T-helper 1 cell treated with Interleukin-12 subunit alpha and Interleukin-12 subunit beta and Interleukin-4 antibody, amounts not matched to agents 30 μg/mL and 1 μg/mL, for 36 hours (primary cell): ENCODE data around the gene GRIK4.

Experiments used
- H3K27ac Mint-ChIP-seq: one replicate; pipeline ENCODE4 v1.8.0; 2021; ENCODE audit warnings: mild to moderate bottlenecking, mixed read lengths
- H3K27me3 Mint-ChIP-seq: one replicate; pipeline ENCODE4 v1.8.0; 2021; ENCODE audit warnings: low read depth, mixed read lengths
- H3K36me3 Mint-ChIP-seq: one replicate; pipeline ENCODE4 v1.8.0; 2021; ENCODE audit warnings: low read depth, mixed read lengths
- H3K4me1 Mint-ChIP-seq: one replicate; pipeline ENCODE4 v1.8.0; 2021; ENCODE audit warnings: low read depth, mixed read lengths
- H3K4me3 Mint-ChIP-seq: one replicate; pipeline ENCODE4 v1.8.0; 2021; ENCODE audit warnings: mild to moderate bottlenecking, moderate library complexity, mixed read lengths
- H3K9me3 Mint-ChIP-seq: one replicate; pipeline ENCODE4 v1.8.0; 2021; ENCODE audit warnings: mixed read lengths

The GRIK4 gene

DNA sequence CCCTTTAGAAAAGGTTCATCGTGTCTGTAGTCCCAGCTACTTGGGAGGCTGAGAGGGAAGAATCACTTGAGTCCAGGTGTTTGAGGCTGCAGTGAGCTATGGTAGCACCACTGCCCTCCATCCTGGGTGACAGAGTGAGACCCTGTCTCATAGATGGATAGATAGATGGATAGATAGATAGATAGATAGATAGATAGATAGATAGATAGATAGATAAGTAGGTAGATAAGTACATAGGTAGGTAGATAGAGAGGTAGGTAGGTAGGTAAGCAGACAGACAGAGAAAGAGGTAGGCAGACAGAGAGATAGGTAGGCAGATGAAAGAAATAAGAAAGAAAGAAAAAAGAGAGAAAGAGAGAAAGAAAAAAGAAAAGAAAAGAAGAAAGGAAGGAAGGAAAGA lies 156.4 kb downstream of the GRIK4 start:
- no peak overlapping the region for H3K4me3 Mint-ChIP-seq
- H3K9me3 Mint-ChIP-seq: no peaks in the 10 kb centered on the region
- H3K27me3 Mint-ChIP-seq: peaks cover 4% of the 10 kb centered on the region
- no peaks in the 10 kb centered on the region for H3K36me3 Mint-ChIP-seq
- no peaks in the 10 kb centered on the region for H3K4me1 Mint-ChIP-seq
- H3K27ac Mint-ChIP-seq: no peak overlapping the region

DNA sequence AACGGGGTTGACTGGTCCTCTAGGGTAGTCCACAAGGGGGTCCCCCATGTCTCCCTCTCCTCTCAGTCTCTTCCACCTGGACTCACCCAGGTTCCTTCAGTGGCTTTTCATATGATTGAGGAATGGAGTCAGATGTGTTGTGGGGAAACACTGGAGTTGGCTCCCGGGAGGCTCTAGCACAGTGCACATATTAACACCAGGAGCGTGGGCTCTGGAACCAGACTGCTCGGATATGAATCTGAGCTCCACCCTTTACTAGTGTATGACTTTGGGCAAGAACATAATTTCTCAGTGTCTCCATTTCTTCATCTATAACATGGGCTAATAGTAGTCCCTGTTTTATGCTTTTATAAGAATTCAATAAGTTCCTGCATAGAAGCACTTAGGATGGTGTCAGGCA lies 157.0 kb downstream of the GRIK4 start:
- H3K36me3 Mint-ChIP-seq: no peaks in the 10 kb centered on the region
- peaks cover 6% of the 10 kb centered on the region for H3K27me3 Mint-ChIP-seq
- H3K27ac Mint-ChIP-seq: no peak overlapping the region
- no peaks in the 10 kb centered on the region for H3K9me3 Mint-ChIP-seq
- no peaks in the 10 kb centered on the region for H3K4me1 Mint-ChIP-seq
- no peak overlapping the region for H3K4me3 Mint-ChIP-seq

- H3K27ac Mint-ChIP-seq: no peak overlapping the region
- H3K9me3 Mint-ChIP-seq: no peaks in the 10 kb centered on the region
- H3K4me1 Mint-ChIP-seq: no peaks in the 10 kb centered on the region
- no peaks in the 10 kb centered on the region for H3K36me3 Mint-ChIP-seq
- H3K27me3 Mint-ChIP-seq: peaks cover 6% of the 10 kb centered on the region
- H3K4me3 Mint-ChIP-seq: no peak overlapping the region
Observed at GRCh38 chr11:120674542-120674941, 163.0 kb downstream of the GRIK4 start.

- no peaks in the 10 kb centered on the region for H3K4me1 Mint-ChIP-seq
- no peaks in the 10 kb centered on the region for H3K9me3 Mint-ChIP-seq
- H3K27me3 Mint-ChIP-seq: peaks cover 6% of the 10 kb centered on the region
- no peaks in the 10 kb centered on the region for H3K36me3 Mint-ChIP-seq
- no peak overlapping the region for H3K27ac Mint-ChIP-seq
- H3K4me3 Mint-ChIP-seq: no peak overlapping the region
Observed at GRCh38 chr11:120675171-120675570, 163.6 kb downstream of the GRIK4 start.

DNA sequence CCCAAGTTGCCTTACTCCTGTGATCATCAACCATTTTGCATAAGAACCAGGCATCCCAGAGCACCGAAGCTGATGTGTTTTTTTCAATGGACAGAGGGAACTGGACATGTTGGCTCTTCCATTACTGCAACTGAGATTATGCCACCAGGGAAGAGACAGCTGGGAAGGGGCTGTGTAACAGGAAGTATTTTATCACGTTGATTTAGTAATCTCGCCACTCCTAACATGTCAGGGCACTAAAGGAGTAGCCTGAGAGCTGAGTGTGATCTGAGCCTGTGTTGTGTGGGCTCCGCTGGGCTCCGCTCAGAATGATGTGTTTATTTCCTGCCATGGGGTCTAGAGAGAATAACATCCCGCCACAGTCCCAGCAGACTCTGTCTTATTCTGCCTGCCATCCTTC lies 165.4 kb downstream of the GRIK4 start:
- Mint-ChIP-seq H3K27me3 (peaks cover 6% of the 10 kb centered on the region), H3K27ac (no peak overlapping the region), H3K36me3 (no peaks in the 10 kb centered on the region), H3K4me1 (no peaks in the 10 kb centered on the region), H3K4me3 (no peak overlapping the region), H3K9me3 (no peaks in the 10 kb centered on the region)

GRCh38 chr11:120680322-120680721 lies 168.8 kb downstream of the GRIK4 start:
- Mint-ChIP-seq H3K27me3 (peaks cover 3% of the 10 kb centered on the region), H3K4me3 (no peak overlapping the region), H3K4me1 (no peaks in the 10 kb centered on the region), H3K36me3 (no peaks in the 10 kb centered on the region), H3K9me3 (no peaks in the 10 kb centered on the region), H3K27ac (no peak overlapping the region)

- no peaks in the 10 kb centered on the region for H3K36me3 Mint-ChIP-seq
- H3K9me3 Mint-ChIP-seq: no peaks in the 10 kb centered on the region
- H3K4me3 Mint-ChIP-seq: no peak overlapping the region
- H3K4me1 Mint-ChIP-seq: no peaks in the 10 kb centered on the region
- H3K27me3 Mint-ChIP-seq: peaks cover 15% of the 10 kb centered on the region
- H3K27ac Mint-ChIP-seq: no peak overlapping the region
Observed at GRCh38 chr11:120681434-120682331, 170.1 kb downstream of the GRIK4 start.

GRCh38 chr11:120682332-120682649 lies 170.7 kb downstream of the GRIK4 start:
- Mint-ChIP-seq H3K36me3 (no peaks in the 10 kb centered on the region), H3K9me3 (no peaks in the 10 kb centered on the region), H3K27ac (no peak overlapping the region), H3K4me1 (no peaks in the 10 kb centered on the region), H3K4me3 (no peak overlapping the region), H3K27me3 (peaks cover 15% of the 10 kb centered on the region)

- Mint-ChIP-seq H3K4me1 (no peaks in the 10 kb centered on the region), H3K4me3 (no peak overlapping the region), H3K9me3 (no peaks in the 10 kb centered on the region), H3K36me3 (no peaks in the 10 kb centered on the region), H3K27me3 (peaks cover 15% of the 10 kb centered on the region), H3K27ac (no peak overlapping the region)
Observed at GRCh38 chr11:120682866-120683265, 171.3 kb downstream of the GRIK4 start.

- Mint-ChIP-seq H3K27me3 (peaks cover 30% of the 10 kb centered on the region), H3K9me3 (no peaks in the 10 kb centered on the region), H3K4me3 (no peak overlapping the region), H3K4me1 (no peaks in the 10 kb centered on the region), H3K36me3 (no peaks in the 10 kb centered on the region), H3K27ac (no peak overlapping the region)
Observed at GRCh38 chr11:120686516-120686915, 175.0 kb downstream of the GRIK4 start.

GRCh38 chr11:120688163-120688562 lies 176.6 kb downstream of the GRIK4 start:
- no peaks in the 10 kb centered on the region for H3K4me1 Mint-ChIP-seq
- peaks cover 34% of the 10 kb centered on the region for H3K27me3 Mint-ChIP-seq
- no peaks in the 10 kb centered on the region for H3K9me3 Mint-ChIP-seq
- no peak overlapping the region for H3K27ac Mint-ChIP-seq
- no peak overlapping the region for H3K4me3 Mint-ChIP-seq
- H3K36me3 Mint-ChIP-seq: no peaks in the 10 kb centered on the region

- H3K27me3 Mint-ChIP-seq: peaks cover 38% of the 10 kb centered on the region
- H3K27ac Mint-ChIP-seq: no peak overlapping the region
- H3K4me3 Mint-ChIP-seq: no peak overlapping the region
- H3K9me3 Mint-ChIP-seq: no peaks in the 10 kb centered on the region
- H3K36me3 Mint-ChIP-seq: no peaks in the 10 kb centered on the region
- H3K4me1 Mint-ChIP-seq: no peaks in the 10 kb centered on the region
Observed at GRCh38 chr11:120689596-120690275, 178.2 kb downstream of the GRIK4 start.

GRCh38 chr11:120690406-120690805 lies 178.9 kb downstream of the GRIK4 start:
- Mint-ChIP-seq H3K4me1 (no peaks in the 10 kb centered on the region), H3K27ac (no peak overlapping the region), H3K36me3 (no peaks in the 10 kb centered on the region), H3K4me3 (no peak overlapping the region), H3K9me3 (no peaks in the 10 kb centered on the region), H3K27me3 (peaks cover 37% of the 10 kb centered on the region)

GRCh38 chr11:120694726-120695125 lies 183.2 kb downstream of the GRIK4 start:
- Mint-ChIP-seq H3K36me3 (no peaks in the 10 kb centered on the region), H3K4me3 (no peak overlapping the region), H3K9me3 (no peaks in the 10 kb centered on the region), H3K4me1 (no peaks in the 10 kb centered on the region), H3K27ac (no peak overlapping the region), H3K27me3 (peaks cover 18% of the 10 kb centered on the region)

GRCh38 chr11:120695426-120695825 lies 183.9 kb downstream of the GRIK4 start:
- Mint-ChIP-seq H3K36me3 (no peaks in the 10 kb centered on the region), H3K4me3 (no peak overlapping the region), H3K27ac (no peak overlapping the region), H3K27me3 (peaks cover 18% of the 10 kb centered on the region), H3K4me1 (no peaks in the 10 kb centered on the region), H3K9me3 (no peaks in the 10 kb centered on the region)
